Bronchial epithelial cell (primary cell): ENCODE measurements around the gene LSMEM2. TPM values are rescaled to one million over a fixed set of nuclear protein-coding genes. Genes with fewer than 3 reads are reported as not detected.
"Not testable (repeated sequence)": the region's sequence is repeated elsewhere in the genome, so short reads cannot be mapped to it uniquely, and the experiment has no call there.

Source experiments
- DNase-seq: peaks from one replicate; pipeline ENCODE4 v3.0.0-alpha.2; 2010; ENCODE audit warnings: low read depth
- FAIRE-seq: peaks from 2 replicates; lab custom pipeline; 2011; peaks lifted over from hg19 to GRCh38; lab: Jason Lieb, UNC
- H3K27me3 ChIP-seq: 2 replicates; pipeline ENCODE4 v1.5.1; 2011; ENCODE audit warnings: low read length; ENCODE audit not compliant: control insufficient read depth, insufficient read depth
- H3K36me3 ChIP-seq: 2 replicates; pipeline ENCODE4 v1.5.1; 2011; ENCODE audit warnings: low read length; ENCODE audit not compliant: control insufficient read depth, insufficient read depth
- H3K4me3 ChIP-seq: 2 replicates; pipeline ENCODE4 v1.5.1; 2011; ENCODE audit warnings: mild to moderate bottlenecking, low read depth, low read length, control low read depth
- total RNA-seq: library from RNA; depleted of rRNA; stranded (reverse); fragments of >200 nt; gene quantifications from 2 replicates; pipeline ENCODE4 v1.2.1, GENCODE V29; 2014
- TF ChIP-seq, protein P1 (sequence below): IDR thresholded peaks from 2 replicates; pipeline ENCODE4 v1.5.1; 2011; ENCODE audit warnings: mild to moderate bottlenecking, moderate library complexity, low read length, control low read depth, inconsistent platforms; ENCODE audit not compliant: insufficient read depth, severe bottlenecking

Gene LSMEM2
- total RNA-seq, 1 donor from 2014 or later, result not detected

DNA sequence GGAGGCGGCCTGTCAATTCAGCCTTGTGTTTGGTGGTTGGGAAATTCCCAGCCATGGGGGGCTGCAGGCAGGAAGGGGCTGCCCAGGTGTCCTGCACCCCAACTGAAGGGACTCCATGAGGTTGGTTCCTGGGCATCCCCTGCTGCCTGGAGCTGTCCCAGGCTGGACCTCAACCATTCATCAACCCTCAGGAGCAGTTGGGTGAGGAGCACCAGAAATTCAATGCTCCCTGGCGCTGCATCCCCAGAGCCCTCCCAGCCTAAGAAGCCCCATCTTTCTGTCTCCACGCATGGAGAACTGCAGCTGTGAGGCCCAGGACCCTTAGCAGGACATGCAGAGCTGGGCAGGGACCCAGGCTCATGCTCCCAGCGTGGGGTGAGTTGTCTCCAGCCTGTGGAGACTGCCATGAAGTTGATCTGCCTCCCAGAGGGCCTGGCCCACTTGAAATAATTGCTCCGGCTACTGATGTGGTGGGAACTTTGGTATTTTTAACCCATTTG, 17.9 kb upstream of the LSMEM2 start:
- TF ChIP-seq, protein P1, sequence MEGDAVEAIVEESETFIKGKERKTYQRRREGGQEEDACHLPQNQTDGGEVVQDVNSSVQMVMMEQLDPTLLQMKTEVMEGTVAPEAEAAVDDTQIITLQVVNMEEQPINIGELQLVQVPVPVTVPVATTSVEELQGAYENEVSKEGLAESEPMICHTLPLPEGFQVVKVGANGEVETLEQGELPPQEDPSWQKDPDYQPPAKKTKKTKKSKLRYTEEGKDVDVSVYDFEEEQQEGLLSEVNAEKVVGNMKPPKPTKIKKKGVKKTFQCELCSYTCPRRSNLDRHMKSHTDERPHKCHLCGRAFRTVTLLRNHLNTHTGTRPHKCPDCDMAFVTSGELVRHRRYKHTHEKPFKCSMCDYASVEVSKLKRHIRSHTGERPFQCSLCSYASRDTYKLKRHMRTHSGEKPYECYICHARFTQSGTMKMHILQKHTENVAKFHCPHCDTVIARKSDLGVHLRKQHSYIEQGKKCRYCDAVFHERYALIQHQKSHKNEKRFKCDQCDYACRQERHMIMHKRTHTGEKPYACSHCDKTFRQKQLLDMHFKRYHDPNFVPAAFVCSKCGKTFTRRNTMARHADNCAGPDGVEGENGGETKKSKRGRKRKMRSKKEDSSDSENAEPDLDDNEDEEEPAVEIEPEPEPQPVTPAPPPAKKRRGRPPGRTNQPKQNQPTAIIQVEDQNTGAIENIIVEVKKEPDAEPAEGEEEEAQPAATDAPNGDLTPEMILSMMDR, result no peak
- H3K36me3 ChIP-seq, result peaks cover 16% of the 10 kb centered on the region
- DNase-seq (no peak), FAIRE-seq (no peak)
- no peaks in the 10 kb centered on the region for H3K27me3 ChIP-seq
- H3K4me3 ChIP-seq, result no peak overlapping the region

DNA sequence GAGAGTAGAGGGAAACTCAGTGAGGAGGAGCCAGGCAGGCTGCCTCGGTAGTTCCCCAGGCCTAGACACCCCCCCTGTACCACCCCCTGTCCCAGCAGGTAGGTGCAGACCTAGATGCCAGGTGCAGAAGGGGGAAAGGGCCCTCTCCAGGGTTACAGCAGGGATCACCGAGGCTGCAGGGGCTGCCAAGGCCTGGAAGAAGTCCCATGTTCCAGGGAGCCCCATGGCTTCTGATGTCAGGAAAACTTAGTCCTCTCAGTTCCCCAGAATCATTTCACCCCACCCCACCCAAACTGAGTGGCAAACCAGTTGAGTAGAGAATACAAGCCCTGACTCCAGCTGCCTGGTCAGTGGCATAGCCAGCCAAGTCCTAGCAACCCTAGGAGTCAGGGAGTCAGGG, 17.4 kb upstream of the LSMEM2 start:
- H3K4me3 ChIP-seq, result no peak overlapping the region
- DNase-seq (no peak), FAIRE-seq (no peak)

DNA sequence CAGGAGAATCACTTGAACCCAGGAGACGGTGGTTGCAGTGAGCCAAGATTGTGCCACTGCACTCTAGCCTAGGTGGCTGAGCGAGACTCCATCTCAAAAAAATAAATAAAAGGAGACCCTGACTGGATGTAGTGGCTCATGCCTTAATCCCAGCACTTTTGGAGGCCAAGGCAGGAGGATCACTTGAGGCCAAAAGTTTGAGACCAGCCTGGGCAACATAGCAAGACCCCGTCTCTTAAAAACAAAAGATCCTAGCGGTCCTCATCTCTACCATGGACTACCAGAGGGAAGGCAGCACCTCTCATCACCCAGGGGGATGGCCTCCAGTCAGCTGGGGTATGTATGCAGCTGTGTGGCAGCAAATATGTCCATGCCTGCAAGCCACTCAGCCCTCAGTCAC, 16.7 kb upstream of the LSMEM2 start:
- not testable (repeated sequence) for H3K36me3 ChIP-seq, DNase-seq, H3K27me3 ChIP-seq, FAIRE-seq, H3K4me3 ChIP-seq

More for the DNA sequence above, 17.4 kb upstream of the LSMEM2 start:
- H3K36me3 ChIP-seq, result peaks cover 11% of the 10 kb centered on the region
- H3K27me3 ChIP-seq, result no peaks in the 10 kb centered on the region
- TF ChIP-seq, protein P1, result no peak

DNA sequence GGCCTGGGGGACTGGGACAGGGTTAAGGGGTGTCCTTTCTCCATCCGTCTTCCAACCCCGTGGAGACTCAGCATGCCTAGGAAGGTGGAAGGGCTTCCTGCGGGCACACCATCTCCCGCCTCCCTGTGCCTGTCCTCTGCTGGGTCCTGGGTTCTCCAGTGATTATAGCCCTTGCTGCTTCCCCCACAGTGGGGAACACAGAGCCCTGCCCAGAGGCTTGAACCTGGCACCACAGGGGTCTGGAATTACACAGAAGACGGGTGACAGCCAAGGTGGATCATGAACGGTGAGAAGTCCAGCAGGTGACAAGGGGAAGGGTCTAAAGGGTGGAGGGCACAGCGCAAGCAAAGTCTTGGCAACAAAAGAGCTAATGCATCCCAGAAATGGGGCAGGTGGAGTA, 16.1 kb upstream of the LSMEM2 start:
- DNase-seq (no peak), FAIRE-seq (no peak)
- Histone ChIP-seq H3K27me3 (no peaks in the 10 kb centered on the region), H3K4me3 (no peak overlapping the region), H3K36me3 (peaks cover 1% of the 10 kb centered on the region)
- TF ChIP-seq, protein P1, result no peak

DNA sequence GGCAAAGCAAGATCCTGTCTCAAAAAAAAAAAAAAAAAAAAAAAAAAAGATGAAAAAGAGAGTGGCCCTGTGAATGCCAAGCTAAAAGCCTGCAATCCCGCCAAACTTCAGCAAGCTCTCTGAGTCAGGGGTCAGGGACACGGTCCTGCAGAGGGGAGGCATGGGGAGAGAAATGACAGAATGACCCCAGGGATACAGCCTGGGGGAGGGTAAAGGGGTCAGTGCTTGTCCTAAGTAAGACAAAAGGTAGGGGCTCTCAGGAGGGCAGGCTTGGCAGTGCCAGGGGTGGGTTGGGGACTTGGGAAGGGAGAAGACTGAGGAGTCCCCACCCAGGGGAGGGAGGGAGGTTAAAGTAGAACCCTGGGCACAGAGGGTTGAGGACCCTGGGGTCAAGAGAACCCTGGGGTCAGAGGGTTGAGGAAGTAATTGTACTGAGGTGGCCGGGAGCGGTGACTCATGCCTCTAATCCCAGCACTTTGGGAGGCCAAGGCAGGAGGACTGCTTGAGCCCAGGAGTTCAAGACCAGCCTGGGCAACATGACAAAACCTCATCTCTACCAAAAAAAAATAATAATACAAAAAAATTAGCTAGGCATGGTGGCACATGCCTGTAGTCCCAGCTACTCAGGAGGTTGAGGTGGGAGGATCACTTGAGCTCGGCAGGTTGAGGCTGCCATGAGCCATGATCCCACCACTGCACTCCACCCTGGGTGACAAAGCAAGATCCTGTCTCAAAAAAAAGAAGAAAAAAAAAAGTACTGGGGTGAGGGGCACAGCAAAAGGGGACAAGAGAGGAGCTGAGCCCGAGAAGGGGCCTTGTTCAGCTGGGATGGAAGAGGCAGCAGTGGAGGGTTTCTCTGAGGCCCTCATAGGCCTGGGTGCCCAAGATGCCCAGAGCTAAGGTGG, 15.2 kb upstream of the LSMEM2 start:
- Histone ChIP-seq H3K27me3 (no peaks in the 10 kb centered on the region), H3K4me3 (no peak overlapping the region), H3K36me3 (no peaks in the 10 kb centered on the region)
- TF ChIP-seq, protein P1, result no peak
- FAIRE-seq, result no peak
- DNase-seq, result no peak

DNA sequence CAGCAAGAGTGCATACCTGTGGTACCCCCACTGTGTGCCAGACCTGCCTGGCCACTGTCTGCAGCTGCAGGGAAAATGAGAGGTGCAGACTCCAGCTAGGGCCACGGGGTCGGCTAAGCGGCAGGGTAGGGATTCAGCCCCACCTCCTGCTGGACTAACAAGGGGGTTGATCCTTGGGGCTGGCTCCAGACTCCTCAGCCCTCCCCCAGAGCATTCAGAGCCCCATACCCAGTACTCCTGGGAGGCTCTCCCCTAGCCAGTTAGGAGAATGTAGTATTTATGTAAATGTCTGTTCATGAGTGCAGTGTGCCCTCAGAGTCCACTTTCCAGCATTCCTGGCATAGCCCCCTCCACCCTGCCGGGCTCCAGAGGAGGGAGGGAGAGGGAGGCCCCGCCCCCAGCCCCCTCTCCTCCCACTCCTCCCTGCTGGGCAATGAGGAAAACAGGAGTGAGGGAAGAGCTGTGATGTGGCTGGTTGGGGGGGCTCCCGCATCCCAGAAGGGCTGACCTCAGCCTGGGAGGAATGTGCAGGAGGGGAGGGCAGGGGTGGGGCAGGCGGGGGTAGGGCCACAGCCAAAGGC, 14.4 kb upstream of the LSMEM2 start:
- no peak for FAIRE-seq

More for the DNA sequence above, 14.4 kb upstream of the LSMEM2 start:
- DNase-seq, result peak; percentile 79
- H3K36me3 ChIP-seq, result no peaks in the 10 kb centered on the region
- no peak overlapping the region for H3K4me3 ChIP-seq
- TF ChIP-seq, protein P1, result no peak
- H3K27me3 ChIP-seq, result no peaks in the 10 kb centered on the region
